T-helper 2 cell treated with Interferon-gamma antibody and Interleukin-4, amounts not matched to agents 100 ng/mL and 5 ng/mL, for 36 hours (primary cell): ENCODE results near the gene TRIOBP. TPM values are rescaled to one million over a fixed set of nuclear protein-coding genes. Genes with fewer than 3 reads are reported as not detected.

Experiments used
- intact Hi-C: fragments of 100-400 bp; cut with micrococcal nuclease; formaldehyde crosslinking; loops from one replicate; pipeline ENCODE4 v1.15.1; 2023
- total RNA-seq: library from RNA; stranded (reverse); gene quantifications from 2 replicates; pipeline ENCODE4 v1.2.3, GENCODE V29; 2022

Gene TRIOBP
- total RNA-seq, 1 donor from 2014 or later = 48.6 TPM

- intact Hi-C loops = loop anchor here (10.0 kb wide), 1 partner anchor 168 kb away; the partner anchor contains the start of gene SH3BP1
Observed at GRCh38 chr22:37803195-37803638, 106.4 kb downstream of the TRIOBP start.

- intact Hi-C loops = loop anchor here (10.0 kb wide), 1 partner anchor 169 kb away; the partner anchor contains the start of gene SH3BP1
Observed at GRCh38 chr22:37803639-37804351, 106.9 kb downstream of the TRIOBP start.

- intact Hi-C loops = loop anchor here (10.0 kb wide), 1 partner anchor 170 kb away; the partner anchor contains the start of gene SH3BP1
Observed at GRCh38 chr22:37804352-37804880, 107.6 kb downstream of the TRIOBP start.

GRCh38 chr22:37804881-37805809, 108.3 kb downstream of the TRIOBP start:
- intact Hi-C loops = loop anchor here (5.0 to 10.0 kb wide), 3 partner anchors 128 to 170 kb away; partner anchors contain the start of genes C22orf23, LGALS1, POLR2F and SH3BP1

- intact Hi-C loops = loop anchor here (2.0 to 10.0 kb wide), 4 partner anchors 39 to 171 kb away; partner anchors contain the start of genes ANKRD54, C22orf23, LGALS1 and POLR2F
Observed at GRCh38 chr22:37805810-37806277, 109.0 kb downstream of the TRIOBP start.

GRCh38 chr22:37806409-37807333, 109.8 kb downstream of the TRIOBP start:
- intact Hi-C loops = loop anchor here (2.0 to 10.0 kb wide), 4 partner anchors 38 to 172 kb away; partner anchors contain the start of genes ANKRD54, C22orf23, LGALS1 and POLR2F

- intact Hi-C loops = loop anchor here (2.0 to 10.0 kb wide), 4 partner anchors 37 to 173 kb away; partner anchors contain the start of genes ANKRD54, C22orf23, LGALS1 and POLR2F
Observed at GRCh38 chr22:37807410-37808293, 110.8 kb downstream of the TRIOBP start, which contains the start of gene GCAT. Gene GCAT (plus strand): TSS chr22:37807934. CDS start chr22:37807968, 34 bp downstream.

GRCh38 chr22:37808294-37808657, 111.4 kb downstream of the TRIOBP start:
- intact Hi-C loops = loop anchor here (5.0 to 10.0 kb wide), 3 partner anchors 131 to 173 kb away; partner anchors contain the start of genes C22orf23, LGALS1, POLR2F and SH3BP1

- intact Hi-C loops = loop anchor here (5.0 to 10.0 kb wide), 3 partner anchors 133 to 175 kb away; partner anchors contain the start of genes C22orf23, LGALS1, POLR2F and SH3BP1
Observed at GRCh38 chr22:37809672-37810333, 113.0 kb downstream of the TRIOBP start.

- intact Hi-C loops = no loop called here
Observed at GRCh38 chr22:37811867-37812266, 115.0 kb downstream of the TRIOBP start.

- intact Hi-C loops = no loop called here
Observed at GRCh38 chr22:37812869-37813678, 116.2 kb downstream of the TRIOBP start.

GRCh38 chr22:37815593-37815992, 118.7 kb downstream of the TRIOBP start:
- intact Hi-C loops = no loop called here

- intact Hi-C loops = loop anchor here (1.0 kb wide), 3 partner anchors 47 to 149 kb away; no protein-coding TSS in a partner anchor
Observed at GRCh38 chr22:37816543-37817180, 119.8 kb downstream of the TRIOBP start.

- intact Hi-C loops = loop anchor here (1.0 kb wide), 3 partner anchors 45 to 147 kb away; no protein-coding TSS in a partner anchor
Observed at GRCh38 chr22:37817705-37818408, 121.0 kb downstream of the TRIOBP start.

- intact Hi-C loops = no loop called here
Observed at GRCh38 chr22:37818409-37819104, 121.7 kb downstream of the TRIOBP start.
